Karpas-422 (cell line): ENCODE data around the gene NTN5. TPM values are rescaled to one million over a fixed set of nuclear protein-coding genes. Genes with fewer than 3 reads are reported as not detected.

Experiments used
- DNase-seq: peaks from one replicate; pipeline ENCODE4 v3.0.0-alpha.2; 2015
- H2AFZ ChIP-seq: fragments of 200-600 bp; sonication (generic); 2 replicates; pipeline ENCODE4 v1.6.1; 2014; ENCODE audit warnings: antibody characterized with exemption, low read length, mixed read lengths
- H3K27ac ChIP-seq: fragments of 200-600 bp; sonication (generic); 2 replicates; pipeline ENCODE4 v1.5.1; 2014; ENCODE audit warnings: mild to moderate bottlenecking, low read length, moderate library complexity
- H3K27me3 ChIP-seq: fragments of 200-600 bp; sonication (generic); 2 replicates; pipeline ENCODE4 v1.6.1; 2014; ENCODE audit warnings: low read length, mixed read lengths
- H3K36me3 ChIP-seq: fragments of 200-600 bp; sonication (generic); 2 replicates; pipeline ENCODE4 v1.6.1; 2014; ENCODE audit warnings: low read length, mixed read lengths; ENCODE audit not compliant: insufficient read depth
- H3K4me1 ChIP-seq: fragments of 200-600 bp; sonication (generic); 2 replicates; pipeline ENCODE4 v1.6.1; 2014; ENCODE audit warnings: mild to moderate bottlenecking, low read length, mixed read lengths
- H3K4me2 ChIP-seq: fragments of 200-600 bp; sonication (generic); 2 replicates; pipeline ENCODE4 v1.6.1; 2014; ENCODE audit warnings: low read length, low read depth, mild to moderate bottlenecking; ENCODE audit not compliant: poor library complexity, severe bottlenecking
- H3K4me3 ChIP-seq: fragments of 200-600 bp; sonication (generic); 2 replicates; pipeline ENCODE4 v1.5.1; 2014; ENCODE audit warnings: mild to moderate bottlenecking, antibody characterized with exemption, low read length, mixed read lengths
- H3K79me2 ChIP-seq: fragments of 200-600 bp; sonication (generic); 2 replicates; pipeline ENCODE4 v1.6.1; 2014; ENCODE audit warnings: mild to moderate bottlenecking, low read length, mixed read lengths
- H3K9ac ChIP-seq: fragments of 200-600 bp; sonication (generic); 2 replicates; pipeline ENCODE4 v1.6.0; 2014; ENCODE audit warnings: low read length
- H3K9me2 ChIP-seq: fragments of 200-600 bp; sonication (generic), shearing (Covaris generic); replicated peaks from 2 replicates; pipeline ENCODE4 v1.6.0; 2014; ENCODE audit warnings: mild to moderate bottlenecking, low read length, moderate library complexity; ENCODE audit not compliant: insufficient read depth
- H3K9me3 ChIP-seq: fragments of 300-700, 200-600 bp; sonication (generic); 2 replicates; pipeline ENCODE4 v1.6.1; 2014; ENCODE audit warnings: low read length, mixed read lengths
- H4K20me1 ChIP-seq: fragments of 200-600 bp; sonication (generic); 2 replicates; pipeline ENCODE4 v1.6.1; 2014; ENCODE audit warnings: mild to moderate bottlenecking, antibody characterized with exemption, low read length, low read depth; ENCODE audit not compliant: insufficient read depth
- total RNA-seq: library from RNA; depleted of rRNA; stranded (reverse); fragments of >200 nt; shearing (Covaris generic); gene quantifications from 2 replicates; pipeline ENCODE4 v1.2.3, GENCODE V29; 2014; ENCODE audit warnings: low replicate concordance

The NTN5 gene
- total RNA-seq, 1 experiment from 2014 or later = not detected

GRCh38 chr19:48617146-48617937 is 55.5 kb downstream of the NTN5 start:
- Histone ChIP-seq H3K27me3 (no peaks in the 10 kb centered on the region), H4K20me1 (peaks cover 25% of the 10 kb centered on the region), H3K9ac (peak overlapping the region; percentile 98), H3K9me2 (no peaks in the 10 kb centered on the region), H3K4me2 (peak overlapping the region; percentile 95), H3K36me3 (peaks cover 37% of the 10 kb centered on the region), H3K9me3 (no peaks in the 10 kb centered on the region), H3K4me1 (peaks cover 32% of the 10 kb centered on the region), H3K79me2 (peaks cover 39% of the 10 kb centered on the region), H3K4me3 (peak overlapping the region; percentile 93), H2AFZ (no peak overlapping the region), H3K27ac (peak overlapping the region; percentile 88; the same call in 1 of the 2 replicates)
- no peak for DNase-seq

- Histone ChIP-seq H4K20me1 (peaks cover 25% of the 10 kb centered on the region), H3K9me2 (no peaks in the 10 kb centered on the region), H3K27ac (no peak overlapping the region), H3K4me1 (peaks cover 29% of the 10 kb centered on the region), H3K4me3 (no peak overlapping the region), H3K36me3 (peaks cover 37% of the 10 kb centered on the region), H3K9ac (no peak overlapping the region; the same call in 1 of the 2 replicates), H2AFZ (no peak overlapping the region), H3K27me3 (no peaks in the 10 kb centered on the region), H3K4me2 (peak overlapping the region; percentile 95), H3K9me3 (no peaks in the 10 kb centered on the region), H3K79me2 (peaks cover 39% of the 10 kb centered on the region)
- DNase-seq = no peak
Measured at GRCh38 chr19:48616491-48617056, 56.2 kb downstream of the NTN5 start.

- Histone ChIP-seq H2AFZ (no peak overlapping the region), H3K4me2 (no peak overlapping the region), H3K4me3 (no peak overlapping the region), H3K4me1 (peaks cover 25% of the 10 kb centered on the region), H3K27me3 (no peaks in the 10 kb centered on the region), H4K20me1 (peaks cover 25% of the 10 kb centered on the region), H3K9me2 (no peaks in the 10 kb centered on the region), H3K9me3 (no peaks in the 10 kb centered on the region), H3K36me3 (peaks cover 37% of the 10 kb centered on the region), H3K79me2 (peaks cover 39% of the 10 kb centered on the region), H3K9ac (no peak overlapping the region), H3K27ac (no peak overlapping the region)
- DNase-seq = no peak
Measured at GRCh38 chr19:48616041-48616436, 56.8 kb downstream of the NTN5 start.

- H3K4me2 ChIP-seq = no peak overlapping the region
Measured at GRCh38 chr19:48615231-48616040, 57.4 kb downstream of the NTN5 start.

GRCh38 chr19:48614436-48615230 is 58.2 kb downstream of the NTN5 start, which contains the start of gene FAM83E:
Gene FAM83E (minus strand): TSS chr19:48615076. CDS start chr19:48613372, 1,704 bp downstream.
- peak; percentile 70 for DNase-seq
- Histone ChIP-seq H4K20me1 (peaks cover 25% of the 10 kb centered on the region), H3K27ac (no peak within 1 kb of the TSS), H2AFZ (no peak within 1 kb of the TSS), H3K9ac (no peak within 1 kb of the TSS), H3K36me3 (peaks cover 37% of the 10 kb centered on the region), H3K9me3 (no peaks in the 10 kb centered on the region), H3K27me3 (no peaks in the 10 kb centered on the region), H3K9me2 (no peaks in the 10 kb centered on the region), H3K4me1 (peaks cover 18% of the 10 kb centered on the region), H3K4me3 (no peak within 1 kb of the TSS), H3K4me2 (no peak within 1 kb of the TSS), H3K79me2 (peaks cover 28% of the 10 kb centered on the region)

More at GRCh38 chr19:48615231-48616040, 57.4 kb downstream of the NTN5 start:
- no peak overlapping the region for H2AFZ ChIP-seq
- no peak overlapping the region for H3K27ac ChIP-seq
- H3K36me3 ChIP-seq = peaks cover 37% of the 10 kb centered on the region
- no peak overlapping the region for H3K9ac ChIP-seq
- no peak overlapping the region for H3K4me3 ChIP-seq
- H3K79me2 ChIP-seq = peaks cover 36% of the 10 kb centered on the region
- H3K9me2 ChIP-seq = no peaks in the 10 kb centered on the region
- H3K4me1 ChIP-seq = peaks cover 24% of the 10 kb centered on the region
- H4K20me1 ChIP-seq = peaks cover 25% of the 10 kb centered on the region
- no peaks in the 10 kb centered on the region for H3K27me3 ChIP-seq
- DNase-seq = no peak
- H3K9me3 ChIP-seq = no peaks in the 10 kb centered on the region

GRCh38 chr19:48613852-48614435 is 58.9 kb downstream of the NTN5 start:
- Histone ChIP-seq H3K4me2 (no peak overlapping the region), H4K20me1 (peaks cover 25% of the 10 kb centered on the region), H3K4me3 (no peak overlapping the region), H2AFZ (no peak overlapping the region), H3K27ac (no peak overlapping the region), H3K27me3 (no peaks in the 10 kb centered on the region), H3K4me1 (peaks cover 19% of the 10 kb centered on the region), H3K79me2 (peaks cover 25% of the 10 kb centered on the region), H3K9me2 (no peaks in the 10 kb centered on the region), H3K9ac (no peak overlapping the region), H3K36me3 (peaks cover 37% of the 10 kb centered on the region), H3K9me3 (no peaks in the 10 kb centered on the region)
- no peak for DNase-seq

GRCh38 chr19:48613024-48613851 is 59.6 kb downstream of the NTN5 start:
- H3K9me3 ChIP-seq = no peaks in the 10 kb centered on the region
- H3K9me2 ChIP-seq = no peaks in the 10 kb centered on the region
- H3K4me1 ChIP-seq = peaks cover 20% of the 10 kb centered on the region
- H3K27ac ChIP-seq = no peak overlapping the region
- H3K36me3 ChIP-seq = peaks cover 32% of the 10 kb centered on the region
- peaks cover 18% of the 10 kb centered on the region for H3K79me2 ChIP-seq
- H3K4me2 ChIP-seq = no peak overlapping the region
- DNase-seq = peak; percentile 63
- H3K4me3 ChIP-seq = no peak overlapping the region
- H2AFZ ChIP-seq = no peak overlapping the region
- peaks cover 19% of the 10 kb centered on the region for H4K20me1 ChIP-seq
- no peaks in the 10 kb centered on the region for H3K27me3 ChIP-seq
- H3K9ac ChIP-seq = no peak overlapping the region
